ENCODE data around the gene FIBP.

GRCh38 chr11:65934014-65934413 lies 45.7 kb upstream of the FIBP start:
- TF ChIP-seq CTCF (IDR thresholded peaks at IDR 0.05) (no peak), POLR2A (IDR thresholded peaks at IDR 0.05) (no peak), EP300 (IDR thresholded peaks at IDR 0.05) (no peak)

All from ovary (tissue), 3 donors.